H9 (cell line): Measurements from ENCODE around the gene CYBA. TPM values are rescaled to one million over a fixed set of nuclear protein-coding genes. Genes with fewer than 3 reads are reported as not detected.

Source experiments
- DNase-seq: peaks from one replicate; pipeline ENCODE4 v3.0.0-alpha.2; 2017
- H2AFZ ChIP-seq: one replicate; pipeline ENCODE4 v1.6.1; 2013; ENCODE audit warnings: mild to moderate bottlenecking, low read length, control low read depth, moderate library complexity
- H2AK5ac ChIP-seq: 2 replicates; pipeline ENCODE4 v1.6.1; 2013; ENCODE audit warnings: low read length, control low read depth, mixed read lengths; ENCODE audit not compliant: insufficient read length
- H2BK120ac ChIP-seq: one replicate; pipeline ENCODE4 v1.6.1; 2013; ENCODE audit warnings: low read depth, mild to moderate bottlenecking, low read length, control low read depth, inconsistent platforms; ENCODE audit not compliant: poor library complexity, severe bottlenecking
- H2BK12ac ChIP-seq: 2 replicates; pipeline ENCODE4 v1.6.1; 2013; ENCODE audit warnings: low read length, control low read depth, mixed read lengths, low read depth; ENCODE audit not compliant: insufficient read length
- H2BK15ac ChIP-seq: 2 replicates; pipeline ENCODE4 v1.6.1; 2013; ENCODE audit warnings: low read depth, low read length, control low read depth
- H2BK20ac ChIP-seq: one replicate; pipeline ENCODE4 v1.6.1; 2013; ENCODE audit warnings: low read depth, mild to moderate bottlenecking, low read length, control low read depth, inconsistent platforms; ENCODE audit not compliant: poor library complexity, severe bottlenecking
- H2BK5ac ChIP-seq: 2 replicates; pipeline ENCODE4 v1.6.1; 2013; ENCODE audit warnings: low read length, control low read depth, mixed read lengths; ENCODE audit not compliant: insufficient read length
- H3K14ac ChIP-seq: 2 replicates; pipeline ENCODE4 v1.6.1; 2013; ENCODE audit warnings: low read length, control low read depth; ENCODE audit not compliant: insufficient read depth
- H3K18ac ChIP-seq: 2 replicates; pipeline ENCODE4 v1.6.1; 2013; ENCODE audit warnings: low read depth, mild to moderate bottlenecking, mixed read lengths, low read length, control low read depth; ENCODE audit not compliant: insufficient read length
- H3K23ac ChIP-seq: 2 replicates; pipeline ENCODE4 v1.6.1; 2013; ENCODE audit warnings: low read length, control low read depth, mixed read lengths, low read depth; ENCODE audit not compliant: insufficient read length
- H3K23me2 ChIP-seq: 2 replicates; pipeline ENCODE4 v1.6.1; 2013; ENCODE audit warnings: low read depth, mild to moderate bottlenecking, mixed read lengths, low read length, control low read depth; ENCODE audit not compliant: insufficient read length, poor library complexity, severe bottlenecking
- H3K27ac ChIP-seq: 2 replicates; pipeline ENCODE4 v1.5.1; 2013; ENCODE audit warnings: low read length, control low read depth, mixed read lengths, low read depth; ENCODE audit not compliant: insufficient read length
- H3K27me3 ChIP-seq: 2 replicates; pipeline ENCODE4 v1.6.1; 2013; ENCODE audit warnings: low read length, control low read depth, inconsistent platforms; ENCODE audit not compliant: insufficient read depth
- H3K4ac ChIP-seq: 2 replicates; pipeline ENCODE4 v1.6.1; 2013; ENCODE audit warnings: low read depth, mild to moderate bottlenecking, control low read depth, inconsistent platforms, low read length, moderate library complexity
- H3K4me1 ChIP-seq: 2 replicates; pipeline ENCODE4 v1.6.1; 2013; ENCODE audit warnings: low read length, control low read depth, inconsistent platforms; ENCODE audit not compliant: insufficient read depth
- H3K4me2 ChIP-seq: 2 replicates; pipeline ENCODE4 v1.6.1; 2013; ENCODE audit warnings: low read length, control low read depth, mixed read lengths; ENCODE audit not compliant: insufficient read length, insufficient read depth
- H3K56ac ChIP-seq: 2 replicates; pipeline ENCODE4 v1.6.1; 2013; ENCODE audit warnings: low read depth, mild to moderate bottlenecking, mixed read lengths, low read length, control low read depth; ENCODE audit not compliant: insufficient read length
- H3K79me1 ChIP-seq: 2 replicates; pipeline ENCODE4 v1.6.1; 2013; ENCODE audit warnings: low read depth, mild to moderate bottlenecking, moderate library complexity, low read length, control low read depth, inconsistent platforms; ENCODE audit not compliant: insufficient read depth, poor library complexity, severe bottlenecking
- H3K79me2 ChIP-seq: 2 replicates; pipeline ENCODE4 v1.6.1; 2013; ENCODE audit warnings: low read length, control low read depth, inconsistent platforms; ENCODE audit not compliant: insufficient read depth
- H3K9ac ChIP-seq: 2 replicates; pipeline ENCODE4 v1.6.1; 2013; ENCODE audit warnings: low read length, control low read depth, mixed read lengths; ENCODE audit not compliant: insufficient read length; ENCODE audit errors: extremely low read depth
- H3K9me3 ChIP-seq: one replicate; pipeline ENCODE4 v1.6.1; 2013; ENCODE audit warnings: low read depth, low read length, inconsistent platforms; ENCODE audit not compliant: control insufficient read depth
- H3T11ph ChIP-seq: one replicate; pipeline ENCODE4 v1.6.1; 2013; ENCODE audit warnings: mild to moderate bottlenecking, low read length, control low read depth, inconsistent platforms
- H4K20me1 ChIP-seq: one replicate; pipeline ENCODE4 v1.6.1; 2013; ENCODE audit not compliant: control insufficient read depth, insufficient read length, insufficient read depth
- H4K5ac ChIP-seq: 2 replicates; pipeline ENCODE4 v1.6.1; 2013; ENCODE audit warnings: low read depth, mild to moderate bottlenecking, mixed read lengths, low read length, control low read depth; ENCODE audit not compliant: insufficient read length
- H4K8ac ChIP-seq: replicated peaks from 2 replicates; pipeline ENCODE4 v1.6.1; 2013; ENCODE audit warnings: low read length, control low read depth, mixed read lengths, low read depth; ENCODE audit not compliant: insufficient read length
- H4K91ac ChIP-seq: 2 replicates; pipeline ENCODE4 v1.6.1; 2013; ENCODE audit warnings: low read depth, mild to moderate bottlenecking, moderate library complexity, mixed read lengths, low read length, control low read depth; ENCODE audit not compliant: insufficient read length
- H3K27ac Mint-ChIP-seq, 3 experiments: 2 replicates in 2 of 3; 3 replicates in 1 of 3; pipeline ENCODE4 v1.8.0; 2020 to 2021; ENCODE audit warnings: mixed read lengths in 3 of 3, mild to moderate bottlenecking in 1 of 3, moderate library complexity in 1 of 3
- H3K27me3 Mint-ChIP-seq: 2 replicates; pipeline ENCODE4 v1.8.0; 2021; ENCODE audit warnings: low read depth, mild to moderate bottlenecking, moderate library complexity, mixed read lengths
- H3K36me3 Mint-ChIP-seq, 3 experiments: 2 replicates in 2 of 3; 3 replicates in 1 of 3; pipeline ENCODE4 v1.8.0; 2020 to 2021; ENCODE audit warnings: low read depth in 3 of 3, mixed read lengths in 3 of 3; ENCODE audit not compliant: insufficient read depth in 1 of 3
- H3K4me1 Mint-ChIP-seq, 2 experiments: 2 replicates each; pipeline ENCODE4 v1.8.0; 2020; ENCODE audit warnings: mixed read lengths in 2 of 2
- H3K4me3 Mint-ChIP-seq, 2 experiments: 2 replicates in 1 of 2; 3 replicates in 1 of 2; pipeline ENCODE4 v1.8.0; 2020 to 2021; ENCODE audit warnings: mild to moderate bottlenecking in 2 of 2, mixed read lengths in 2 of 2, moderate library complexity in 1 of 2
- H3K9me3 Mint-ChIP-seq, 2 experiments: 2 replicates in 1 of 2; 3 replicates in 1 of 2; pipeline ENCODE4 v1.8.0; 2020; ENCODE audit warnings: mild to moderate bottlenecking in 2 of 2, mixed read lengths in 2 of 2, moderate library complexity in 1 of 2
- WGBS: extraction: QIAGEN DNeasy Blood & Tissue Kit; methylation state at CpG from one replicate; pipeline ENCODE4 v1.1.7; 2013; ENCODE audit warnings: missing lambda C conversion rate, low lambda C conversion rate, mixed read lengths; ENCODE audit not compliant: insufficient read length; ENCODE audit errors: extremely low coverage; 5-methylcytosine and 5-hydroxymethylcytosine counted together
- total RNA-seq: library from RNA; stranded (reverse); gene quantifications from 2 replicates; pipeline ENCODE4 v1.2.1, GENCODE V29; 2021
- TF ChIP-seq, protein P1 (sequence below): fragments of 200-600 bp; sonication (generic); conservative IDR thresholded peaks from 3 replicates; pipeline ENCODE4 v1.8.0; 2021; ENCODE audit warnings: antibody characterized with exemption, mild to moderate bottlenecking

The CYBA gene
- total RNA-seq, 1 experiment from 2014 or later: 153 TPM

DNA sequence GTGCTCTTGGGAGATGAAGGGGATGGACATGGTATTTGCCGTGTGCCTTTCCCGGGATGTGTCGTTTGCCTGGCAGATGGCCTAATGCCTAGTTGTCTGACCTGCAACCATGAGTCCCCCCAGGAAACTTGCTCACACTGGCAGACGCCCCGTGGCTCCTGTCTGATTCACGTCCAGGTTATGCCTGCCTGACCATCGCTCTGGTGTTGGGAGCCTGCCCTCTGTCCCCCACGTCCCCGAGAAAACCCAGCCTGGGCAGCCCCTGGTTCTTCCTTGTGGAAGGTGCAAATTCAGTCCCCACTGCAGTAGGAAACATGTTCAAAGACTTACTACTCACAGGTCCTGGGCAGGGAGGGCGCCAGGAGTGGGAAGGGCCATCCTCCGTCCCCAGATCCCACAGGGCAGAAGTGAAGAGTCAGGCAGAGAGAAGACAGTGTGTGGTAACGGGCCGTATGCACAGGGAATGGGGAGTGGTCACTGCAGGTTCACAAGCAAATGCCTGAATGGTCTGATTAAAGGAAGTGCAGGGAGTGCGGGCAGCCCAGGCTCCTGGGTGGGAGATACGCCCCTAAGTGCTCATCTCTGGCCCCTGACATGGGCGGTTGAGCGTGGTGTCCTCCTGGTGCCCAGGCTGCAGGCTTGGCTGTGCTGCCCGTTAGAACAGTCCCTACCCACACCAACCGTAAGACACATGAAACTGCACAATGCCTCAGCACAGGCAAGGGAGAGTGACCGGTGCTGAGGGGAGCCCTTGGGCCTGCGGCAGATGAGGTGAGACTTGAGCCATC, 39.7 kb upstream of the CYBA start:
- H3K27me3 Mint-ChIP-seq: peaks cover 35% of the 10 kb centered on the region
- H2BK20ac ChIP-seq: no peak overlapping the region
- no peaks in the 10 kb centered on the region for H3K4me1 ChIP-seq
- peaks cover 12 to 18% of the 10 kb centered on the region in 2 experiments for H3K4me1 Mint-ChIP-seq
- H3K9me3 ChIP-seq: no peaks in the 10 kb centered on the region
- no peak overlapping the region for H3K18ac ChIP-seq
- H3K23ac ChIP-seq: no peak overlapping the region
- no peak overlapping the region for H4K5ac ChIP-seq
- no peaks in the 10 kb centered on the region for H3K27me3 ChIP-seq
- H3K23me2 ChIP-seq: peaks cover 6% of the 10 kb centered on the region
- H3T11ph ChIP-seq: no peak overlapping the region
- H4K91ac ChIP-seq: no peak overlapping the region
- H3K4me3 Mint-ChIP-seq: no peak overlapping the region
- H3K27ac Mint-ChIP-seq: no peak overlapping the region
- H2BK5ac ChIP-seq: no peak overlapping the region
- H3K27ac ChIP-seq: no peak overlapping the region
- TF ChIP-seq, protein P1, sequence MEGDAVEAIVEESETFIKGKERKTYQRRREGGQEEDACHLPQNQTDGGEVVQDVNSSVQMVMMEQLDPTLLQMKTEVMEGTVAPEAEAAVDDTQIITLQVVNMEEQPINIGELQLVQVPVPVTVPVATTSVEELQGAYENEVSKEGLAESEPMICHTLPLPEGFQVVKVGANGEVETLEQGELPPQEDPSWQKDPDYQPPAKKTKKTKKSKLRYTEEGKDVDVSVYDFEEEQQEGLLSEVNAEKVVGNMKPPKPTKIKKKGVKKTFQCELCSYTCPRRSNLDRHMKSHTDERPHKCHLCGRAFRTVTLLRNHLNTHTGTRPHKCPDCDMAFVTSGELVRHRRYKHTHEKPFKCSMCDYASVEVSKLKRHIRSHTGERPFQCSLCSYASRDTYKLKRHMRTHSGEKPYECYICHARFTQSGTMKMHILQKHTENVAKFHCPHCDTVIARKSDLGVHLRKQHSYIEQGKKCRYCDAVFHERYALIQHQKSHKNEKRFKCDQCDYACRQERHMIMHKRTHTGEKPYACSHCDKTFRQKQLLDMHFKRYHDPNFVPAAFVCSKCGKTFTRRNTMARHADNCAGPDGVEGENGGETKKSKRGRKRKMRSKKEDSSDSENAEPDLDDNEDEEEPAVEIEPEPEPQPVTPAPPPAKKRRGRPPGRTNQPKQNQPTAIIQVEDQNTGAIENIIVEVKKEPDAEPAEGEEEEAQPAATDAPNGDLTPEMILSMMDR: no peak
- H3K79me1 ChIP-seq: no peaks in the 10 kb centered on the region
- H3K9ac ChIP-seq: no peak overlapping the region
- no peak overlapping the region for H2AK5ac ChIP-seq
- no peaks in the 10 kb centered on the region for H4K20me1 ChIP-seq
- no peak overlapping the region for H3K4me2 ChIP-seq
- H3K4ac ChIP-seq: no peak overlapping the region
- H2BK12ac ChIP-seq: no peak overlapping the region
- no peak overlapping the region for H2BK15ac ChIP-seq
- no peak overlapping the region for H4K8ac ChIP-seq
- H3K56ac ChIP-seq: no peak overlapping the region
- no CpG with 5 or more reads among the region's 21 CpGs for WGBS
- H3K79me2 ChIP-seq: no peaks in the 10 kb centered on the region
- H3K36me3 Mint-ChIP-seq: no peaks in the 10 kb centered on the region
- DNase-seq: no peak
- no peak overlapping the region for H2AFZ ChIP-seq
- no peak overlapping the region for H2BK120ac ChIP-seq
- H3K14ac ChIP-seq: no peak overlapping the region
- H3K9me3 Mint-ChIP-seq: no peaks in the 10 kb centered on the region
